Fibroblast of mammary gland (primary cell): ENCODE results near the gene ARHGDIA.

ENCODE experiments used
- DNase-seq: peaks from one replicate; pipeline ENCODE4 v3.0.0-alpha.2; 2010; ENCODE audit warnings: low read depth
- H3K4me3 ChIP-seq: 2 replicates; pipeline ENCODE4 v1.5.1; 2011; ENCODE audit warnings: low read depth, mild to moderate bottlenecking, low read length, moderate library complexity; ENCODE audit not compliant: control insufficient read depth
- CTCF ChIP-seq: conservative IDR thresholded peaks from 2 replicates; pipeline ENCODE4 v1.5.1; 2011; ENCODE audit warnings: low read depth, low read length, inconsistent platforms; ENCODE audit not compliant: control insufficient read depth, insufficient read depth

ARHGDIA gene

GRCh38 chr17:81905424-81905875 lies 34.3 kb upstream of the ARHGDIA start:
- H3K4me3 ChIP-seq, result no peak overlapping the region
- DNase-seq, result no peak

DNA sequence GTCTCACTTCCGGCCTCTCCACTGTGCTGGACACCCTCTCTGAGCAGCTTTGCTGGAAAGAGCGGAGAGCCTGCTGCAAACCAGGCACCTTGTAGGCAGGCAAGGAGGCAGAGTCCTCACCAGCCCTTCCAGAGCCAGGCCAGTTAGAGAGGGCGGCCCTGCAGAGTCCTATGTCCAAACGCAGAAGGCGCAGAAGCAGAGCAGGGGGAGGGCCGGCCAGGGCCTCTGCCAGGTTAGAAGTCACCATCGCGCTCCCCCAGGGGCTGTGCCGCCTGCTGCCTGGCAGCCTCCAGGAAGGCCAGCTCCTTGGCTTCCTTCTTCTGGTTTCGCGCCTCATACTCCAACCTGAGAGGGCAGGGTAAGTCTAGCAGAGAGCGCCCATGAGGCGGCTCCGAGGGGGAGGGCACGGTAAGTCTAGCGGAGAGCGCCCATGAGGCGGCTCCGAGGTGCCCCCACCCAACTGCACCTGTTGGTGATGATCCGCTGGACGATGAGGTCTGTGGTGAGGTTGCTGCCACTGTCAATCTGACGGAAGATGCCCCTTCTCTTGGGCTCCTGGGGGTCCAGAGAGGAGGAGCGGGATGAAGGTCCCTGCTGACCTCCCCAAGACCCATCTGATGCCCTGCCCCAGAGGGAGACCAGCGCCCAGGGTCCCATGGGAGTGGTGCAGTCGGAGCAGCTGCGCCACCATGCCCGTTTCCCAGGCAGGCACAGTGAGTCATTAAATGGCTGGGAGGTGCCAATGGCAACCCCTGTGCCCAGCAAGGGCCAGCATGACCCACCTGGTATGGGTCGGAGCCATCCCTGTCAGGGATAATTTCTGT lies 33.7 kb upstream of the ARHGDIA start:
- TF ChIP-seq CTCF, result no peak
- no peak for DNase-seq

More at GRCh38 chr17:81905424-81905875, 34.3 kb upstream of the ARHGDIA start:
- no peak for TF ChIP-seq CTCF

DNA sequence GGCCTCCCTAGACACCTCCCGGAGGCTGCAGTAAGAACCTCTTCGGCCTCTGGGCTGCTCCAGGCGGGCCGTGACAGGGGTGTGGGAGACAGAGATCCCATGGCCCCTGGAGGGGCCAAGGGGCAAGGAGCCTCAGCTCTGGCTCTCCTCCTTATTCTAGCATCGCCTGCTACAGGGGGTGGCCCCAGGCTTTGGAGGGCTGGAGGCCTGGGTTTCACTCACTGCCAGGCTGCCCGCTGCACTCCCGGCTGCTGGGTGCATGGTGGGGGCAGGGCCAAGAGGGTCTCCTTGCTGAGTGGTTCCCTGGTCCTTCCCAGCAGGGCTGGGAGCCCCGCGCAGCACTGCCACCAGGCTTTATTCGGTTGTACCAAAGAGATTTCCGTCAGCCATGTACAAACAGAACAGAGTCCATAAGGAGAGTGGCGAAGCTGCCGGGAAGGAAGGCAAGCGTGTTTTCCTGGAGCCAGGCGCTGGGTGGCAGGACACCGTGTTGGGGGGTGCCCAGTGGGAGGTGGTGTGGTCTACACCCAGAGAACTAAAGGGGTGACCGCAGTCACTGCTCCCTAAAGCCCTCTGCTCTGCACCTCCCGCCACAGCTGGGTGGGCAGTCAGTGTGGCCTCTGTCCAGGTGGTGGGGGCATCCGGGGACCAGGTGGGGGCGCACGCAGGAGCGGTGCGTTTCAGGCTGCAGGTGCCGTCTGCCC lies 32.9 kb upstream of the ARHGDIA start:
- no peak for DNase-seq
- no peak for TF ChIP-seq CTCF
- H3K4me3 ChIP-seq, result no peak overlapping the region

More for the DNA sequence above, 33.7 kb upstream of the ARHGDIA start:
- H3K4me3 ChIP-seq, result no peak overlapping the region

DNA sequence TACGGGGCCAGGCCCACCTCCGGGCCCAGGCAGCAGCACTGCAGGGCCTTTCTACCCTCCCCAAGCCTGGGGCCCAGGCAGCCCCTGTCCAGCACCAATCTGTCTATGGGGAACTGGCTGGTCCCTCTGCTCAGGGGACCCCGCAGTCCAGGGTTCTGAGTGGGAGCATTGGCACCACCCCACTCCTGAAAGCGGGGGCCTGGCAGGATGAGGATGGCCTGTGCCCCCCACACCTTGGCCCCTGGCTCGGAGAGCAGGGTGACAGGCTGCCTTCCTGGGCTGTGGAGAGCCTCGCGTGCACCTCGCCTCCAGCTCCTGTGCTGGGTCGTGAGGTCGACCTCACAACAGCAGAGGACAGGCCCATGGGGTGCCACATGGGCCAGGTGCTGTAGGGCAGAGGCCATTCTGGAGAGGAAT lies 32.3 kb upstream of the ARHGDIA start:
- no peak overlapping the region for H3K4me3 ChIP-seq
- DNase-seq, result no peak
- TF ChIP-seq CTCF, result no peak

DNA sequence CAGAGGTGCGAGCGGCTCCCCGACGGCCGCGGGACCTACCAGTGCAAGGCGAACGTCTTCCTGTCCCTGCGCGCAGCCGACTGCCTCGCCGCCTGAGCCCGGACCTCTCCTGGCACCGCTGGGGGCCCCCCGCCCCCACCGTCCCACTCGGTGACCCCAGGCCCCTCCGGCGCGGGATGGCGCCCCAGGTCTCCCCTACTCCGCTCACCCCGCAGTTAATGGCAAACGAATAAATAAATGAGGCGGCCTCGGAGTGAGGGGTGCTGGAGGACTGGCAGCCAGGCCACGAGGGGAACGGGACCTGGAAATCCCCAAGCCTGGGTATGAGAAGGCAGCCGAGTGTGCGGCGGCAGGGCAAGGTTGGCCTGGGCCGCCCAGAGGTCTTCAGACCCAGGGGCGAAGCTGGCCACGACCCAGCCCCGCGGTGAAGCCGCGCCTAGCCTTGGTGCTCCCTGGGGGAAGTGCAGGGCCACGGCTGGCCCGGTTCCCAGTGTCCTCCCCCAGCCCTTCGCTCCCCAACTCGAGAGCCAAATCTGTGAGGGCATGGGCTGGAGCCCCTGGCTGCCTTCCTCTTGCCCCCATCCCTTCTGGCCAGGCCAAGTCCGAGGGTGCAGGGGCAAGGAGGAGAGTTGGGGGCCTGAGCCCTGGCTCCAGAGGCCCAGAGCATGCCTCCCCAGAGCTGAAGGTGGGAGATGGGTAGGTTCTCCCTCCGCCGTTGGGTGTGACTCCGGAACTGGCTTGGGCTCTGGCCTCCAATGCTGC lies 31.7 kb upstream of the ARHGDIA start:
- TF ChIP-seq CTCF, result no peak
- no peak overlapping the region for H3K4me3 ChIP-seq
- DNase-seq, result no peak

DNA sequence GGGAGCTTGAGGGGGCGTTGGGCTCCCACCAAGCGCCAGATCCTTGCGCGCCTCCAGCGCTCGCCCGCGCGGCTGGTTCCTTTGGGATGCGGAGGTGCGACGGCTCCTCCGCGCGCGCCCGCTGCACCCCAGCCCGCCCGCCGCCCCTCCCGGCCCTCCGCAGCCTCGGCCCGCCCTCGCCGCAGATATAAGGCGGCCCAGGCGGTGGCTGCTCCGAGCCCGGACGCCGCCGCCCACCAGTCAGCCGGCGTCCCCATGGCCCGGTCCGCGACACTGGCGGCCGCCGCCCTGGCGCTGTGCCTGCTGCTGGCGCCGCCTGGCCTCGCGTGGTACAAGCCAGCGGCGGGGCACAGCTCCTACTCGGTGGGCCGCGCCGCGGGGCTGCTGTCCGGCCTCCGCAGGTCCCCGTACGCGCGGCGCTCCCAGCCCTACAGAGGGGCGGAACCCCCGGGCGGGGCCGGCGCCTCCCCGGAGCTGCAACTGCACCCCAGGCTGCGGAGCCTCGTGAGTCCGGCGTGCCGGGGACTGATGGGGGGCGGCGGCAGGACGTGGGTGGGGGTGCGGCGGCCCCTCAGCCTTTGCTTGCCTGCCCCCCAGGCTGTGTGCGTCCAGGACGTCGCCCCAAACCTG lies 31.0 kb upstream of the ARHGDIA start, which contains the start of gene NPB:
Gene NPB, plus strand, starts transcription at position 216 of the 630 bp plus-strand sequence. Its CDS starts 40 bp downstream, at position 256.
- no peak for DNase-seq
- H3K4me3 ChIP-seq, result no peak within 1 kb of the TSS
- TF ChIP-seq CTCF, result no peak
